ENCODE measurements around the gene TTC19. TPM values are rescaled to one million over a fixed set of nuclear protein-coding genes. Genes with fewer than 3 reads are reported as not detected.

The TTC19 gene
- total and polyA plus RNA-seq, 5 experiments from 2014 or later: 31.6 to 39.6 (median 37.0) TPM

DNA sequence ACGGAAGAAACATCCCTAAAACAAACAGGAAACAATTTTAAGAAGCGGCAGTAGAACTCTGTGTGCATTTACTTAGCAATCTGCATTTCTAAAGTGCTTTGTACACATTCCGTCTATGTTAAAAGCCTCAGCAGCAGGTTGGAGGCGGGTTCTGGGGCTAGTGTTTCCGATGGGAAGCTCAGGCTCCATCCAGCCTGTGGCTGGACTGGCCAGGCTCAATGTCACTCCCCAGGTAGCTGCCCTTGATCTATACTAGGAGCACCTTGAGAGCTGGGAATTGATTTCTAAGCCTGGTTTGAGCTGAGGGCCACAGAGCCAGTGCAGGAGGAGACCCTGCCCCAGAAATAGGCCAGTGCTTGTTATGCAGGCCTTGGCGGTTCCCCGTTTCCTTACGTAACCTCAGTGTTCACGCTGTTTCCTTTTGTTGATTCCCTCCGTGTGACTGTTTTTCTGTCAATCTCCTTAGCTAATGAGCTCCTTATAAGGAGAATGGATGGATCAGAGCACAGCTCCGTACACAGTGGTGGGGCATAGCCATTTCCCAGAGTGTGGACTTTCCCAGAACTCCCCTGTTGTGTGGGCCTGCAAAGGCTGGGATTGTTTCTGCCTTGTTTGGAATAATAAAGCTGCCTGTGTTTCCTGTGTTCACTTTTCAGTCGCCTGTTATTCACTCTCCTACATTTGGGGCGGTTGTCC lies 33.3 kb upstream of the TTC19 start:
- DNase-seq (peak in 2 of 10 donors; percentile 23 to 27), ATAC-seq (peak; percentile 48 to 55)
- H3K4me3 Mint-ChIP-seq: peak overlapping the region; percentile 58 to 92 (median 75)

DNA sequence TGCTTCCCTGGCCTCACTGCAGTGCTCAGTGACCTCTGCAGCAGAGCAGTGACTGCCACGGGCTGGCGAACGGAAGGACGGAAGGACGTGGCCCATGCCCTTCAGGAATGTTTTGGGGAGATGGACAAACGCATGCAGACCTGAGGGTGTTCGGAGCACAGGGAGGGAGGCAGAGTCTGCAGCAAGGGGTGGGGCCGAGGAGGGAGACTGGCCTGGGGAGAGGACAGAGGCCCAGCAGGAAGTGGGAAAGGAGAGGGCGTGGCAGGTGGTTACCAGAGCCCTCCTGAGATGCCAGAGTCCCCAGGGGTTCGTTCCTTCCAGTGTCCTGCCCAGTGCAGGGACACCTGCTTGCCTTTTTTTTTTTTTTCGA lies 32.8 kb upstream of the TTC19 start:
- Mint-ChIP-seq H3K4me1 (peaks cover 15 to 46% (median 26%) of the 10 kb centered on the region in 4 donors), H3K27ac (peak overlapping the region; percentile 80 to 98 (median 92)), H3K36me3 (no peaks in the 10 kb centered on the region), H3K4me3 (peak overlapping the region; percentile 58 to 92 (median 75)), H3K9me3 (no peaks in the 10 kb centered on the region), H3K27me3 (peaks cover 0 to 6% (median 0%) of the 10 kb centered on the region in 5 donors)
- no peak for DNase-seq
- POLR2A ChIA-PET: interaction anchor here (0.9 to 1.5 kb wide), 2 partner anchors 21 to 32 kb away, joined by 3 to 10 read pairs; partner anchors contain the start of genes TTC19 and ZSWIM7
- ATAC-seq: peak in 1 of 2 donors; percentile 52

More for the DNA sequence above, 33.3 kb upstream of the TTC19 start:
- H3K36me3 Mint-ChIP-seq: no peaks in the 10 kb centered on the region
- no peaks in the 10 kb centered on the region for H3K9me3 Mint-ChIP-seq
- POLR2A ChIA-PET: interaction anchor here (0.9 to 1.5 kb wide), 2 partner anchors 21 to 33 kb away, joined by 3 to 10 read pairs; partner anchors contain the start of genes TTC19 and ZSWIM7
- H3K27ac Mint-ChIP-seq: peak overlapping the region; percentile 80 to 98 (median 92)
- peaks cover 0 to 6% (median 0%) of the 10 kb centered on the region in 5 donors for H3K27me3 Mint-ChIP-seq
- H3K4me1 Mint-ChIP-seq: peaks cover 15 to 46% (median 26%) of the 10 kb centered on the region in 4 donors

DNA sequence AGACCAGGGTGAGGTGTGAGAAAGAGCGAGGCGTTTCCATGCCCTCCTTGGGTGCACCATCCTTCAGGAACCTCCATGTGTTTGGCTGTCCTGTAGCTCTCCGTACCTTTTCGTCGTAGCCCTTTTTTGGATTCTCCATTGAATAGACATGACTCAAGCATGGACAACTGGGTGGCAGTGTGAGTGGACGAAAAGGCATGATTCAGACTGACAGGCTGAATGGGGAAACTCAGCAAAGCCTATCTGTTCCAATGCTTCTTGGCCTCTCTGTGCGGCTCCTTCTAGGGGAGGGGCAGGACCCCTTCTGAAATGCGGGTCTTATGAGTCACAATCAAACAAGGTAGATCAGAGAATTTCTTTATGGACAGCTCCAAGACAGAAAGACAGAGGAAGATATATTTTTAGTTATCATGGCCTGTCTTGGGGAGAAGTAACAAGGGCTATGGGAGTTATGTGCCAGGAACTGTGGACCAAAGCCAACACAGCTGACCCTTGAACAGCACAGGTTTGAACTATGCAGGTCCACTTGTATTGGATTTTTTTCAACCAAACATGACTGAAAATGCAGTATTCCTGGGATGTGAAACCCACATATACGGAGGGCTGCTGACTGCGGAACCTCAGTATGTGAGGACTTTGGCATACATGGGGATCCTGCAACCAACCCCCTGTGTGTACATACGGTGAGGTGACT lies 31.8 kb upstream of the TTC19 start:
- POLR2A ChIA-PET: interaction anchor here (1.5 kb wide), 1 partner anchor 29 kb away, joined by 3 read pairs; no protein-coding TSS in a partner anchor
- ATAC-seq: no peak
- DNase-seq: no peak
- H3K9me3 Mint-ChIP-seq: no peaks in the 10 kb centered on the region
- no peaks in the 10 kb centered on the region for H3K36me3 Mint-ChIP-seq
- H3K27me3 Mint-ChIP-seq: peaks cover 0 to 6% (median 0%) of the 10 kb centered on the region in 5 donors
- peak overlapping the region in 5 of 10 donors; percentile 7 to 98 (median 89) for H3K27ac Mint-ChIP-seq
- H3K4me1 Mint-ChIP-seq: peaks cover 15 to 46% (median 27%) of the 10 kb centered on the region in 4 donors
- peak overlapping the region in 4 of 10 donors; percentile 3 to 82 (median 40) for H3K4me3 Mint-ChIP-seq

DNA sequence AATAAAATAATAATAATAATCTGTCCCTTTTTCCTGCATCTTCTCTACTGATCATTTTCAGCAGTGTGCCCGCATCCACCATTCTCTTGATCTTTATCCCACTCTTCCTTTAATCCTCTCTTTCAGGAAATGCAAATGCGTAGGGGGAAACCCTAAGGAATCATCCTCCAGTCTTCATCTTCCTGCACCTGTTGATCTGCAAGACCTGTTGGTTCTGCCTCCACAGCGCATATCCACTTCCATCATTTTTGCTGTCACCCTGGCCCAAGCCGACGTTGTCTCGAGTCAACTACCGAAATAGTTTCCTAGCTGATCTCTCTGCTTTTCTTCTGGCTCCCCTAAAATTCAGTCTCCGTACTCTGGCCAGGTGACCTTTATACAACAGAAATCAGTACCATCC lies 30.2 kb upstream of the TTC19 start:
- H3K9me3 Mint-ChIP-seq: no peaks in the 10 kb centered on the region
- DNase-seq (no peak), ATAC-seq (no peak)
- H3K4me3 Mint-ChIP-seq: no peak overlapping the region
- POLR2A ChIA-PET: no interaction called here
- H3K4me1 Mint-ChIP-seq: peaks cover 15 to 46% (median 28%) of the 10 kb centered on the region in 4 donors
- H3K27ac Mint-ChIP-seq: peak overlapping the region in 3 of 10 donors; percentile 19 to 53 (median 51)
- peaks cover 0 to 6% (median 0%) of the 10 kb centered on the region in 5 donors for H3K27me3 Mint-ChIP-seq
- H3K36me3 Mint-ChIP-seq: peaks cover 0 to 7% (median 0%) of the 10 kb centered on the region in 3 donors

DNA sequence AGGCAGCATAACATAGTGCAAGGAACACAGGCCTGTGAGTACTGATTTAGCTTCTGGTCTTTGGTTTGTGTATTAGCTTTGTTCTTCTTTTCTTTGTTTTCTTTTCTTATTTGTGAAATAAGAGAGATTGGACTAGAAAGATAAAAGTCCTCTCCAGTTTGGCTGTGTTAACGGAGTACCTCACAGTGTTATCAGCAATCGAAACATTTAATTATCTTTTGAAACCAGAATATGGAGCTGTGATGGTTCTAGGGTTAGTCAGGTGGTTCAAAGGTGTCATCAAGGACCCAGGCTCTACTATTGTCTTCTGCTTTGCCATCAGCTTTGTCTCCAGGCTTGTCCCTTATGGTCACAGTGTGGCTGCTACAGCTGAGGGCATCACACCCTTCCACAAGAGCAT lies 29.1 kb upstream of the TTC19 start:
- POLR2A ChIA-PET: interaction anchor here (0.5 kb wide), 1 partner anchor 58 kb away, joined by 3 read pairs; no protein-coding TSS in a partner anchor
- Mint-ChIP-seq H3K27me3 (peaks cover 0 to 6% (median 0%) of the 10 kb centered on the region in 5 donors), H3K4me1 (peaks cover 15 to 41% (median 24%) of the 10 kb centered on the region in 4 donors), H3K36me3 (peaks cover 0 to 16% (median 2%) of the 10 kb centered on the region in 3 donors), H3K9me3 (no peaks in the 10 kb centered on the region), H3K27ac (peak overlapping the region in 1 of 10 donors; percentile 59), H3K4me3 (no peak overlapping the region)
- DNase-seq (no peak), ATAC-seq (no peak)

DNA sequence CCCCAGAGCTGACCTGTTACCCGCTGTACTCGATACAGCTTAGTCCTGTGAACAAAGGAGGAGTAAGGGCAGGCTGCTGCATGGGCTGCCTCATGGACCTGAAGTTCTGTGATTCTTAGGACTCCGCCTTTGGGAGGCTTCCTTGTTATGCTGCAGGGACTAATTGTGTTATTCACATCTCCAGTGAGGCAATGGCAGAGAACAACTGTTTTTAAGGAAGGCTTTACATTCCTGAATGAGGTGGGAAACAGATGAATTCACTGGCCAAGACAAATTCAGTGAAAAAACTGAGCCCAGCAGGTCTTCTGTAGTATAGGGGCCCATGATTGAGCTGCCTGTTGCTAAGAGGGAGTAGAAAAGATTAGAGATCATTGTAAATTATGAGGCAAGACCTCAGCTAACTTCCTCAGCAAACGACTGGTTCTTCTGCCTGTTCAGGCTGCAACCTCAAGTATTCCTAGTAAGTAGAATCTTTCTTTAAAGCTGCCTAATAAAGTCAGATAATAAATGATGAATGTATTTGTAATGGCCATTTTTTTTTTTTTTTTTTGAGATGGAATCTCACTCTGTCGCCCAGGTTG lies 28.4 kb upstream of the TTC19 start:
- peaks cover 0 to 6% (median 0%) of the 10 kb centered on the region in 5 donors for H3K27me3 Mint-ChIP-seq
- no peak overlapping the region for H3K4me3 Mint-ChIP-seq
- peaks cover 10 to 34% (median 18%) of the 10 kb centered on the region in 4 donors for H3K4me1 Mint-ChIP-seq
- no peaks in the 10 kb centered on the region for H3K9me3 Mint-ChIP-seq
- no peak for ATAC-seq
- no peak for DNase-seq
- POLR2A ChIA-PET: interaction anchor here (0.6 kb wide), 1 partner anchor 35 kb away, joined by 3 read pairs; no protein-coding TSS in a partner anchor
- H3K36me3 Mint-ChIP-seq: peaks cover 0 to 17% (median 2%) of the 10 kb centered on the region in 3 donors
- H3K27ac Mint-ChIP-seq: no peak overlapping the region

DNA sequence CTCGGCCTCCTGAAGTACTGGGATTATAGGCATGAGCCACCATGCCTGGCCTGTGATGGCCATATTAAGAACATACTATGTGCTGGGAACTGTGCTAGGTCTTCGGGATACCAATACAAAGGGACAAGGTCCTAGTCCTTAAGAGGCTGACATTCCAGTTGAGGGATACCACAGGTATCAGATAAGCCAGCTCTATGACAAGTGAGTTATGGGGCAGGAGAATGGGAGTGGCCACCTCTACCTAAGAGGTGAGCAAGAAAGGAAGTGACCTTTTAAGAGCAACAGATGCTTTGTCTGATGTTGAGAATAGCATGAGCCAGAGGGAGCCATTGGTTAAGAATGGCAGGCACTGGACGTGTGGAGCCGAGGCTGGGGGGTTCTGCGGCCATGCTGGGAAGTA lies 27.7 kb upstream of the TTC19 start:
- Mint-ChIP-seq H3K27me3 (peaks cover 0 to 6% (median 0%) of the 10 kb centered on the region in 5 donors), H3K36me3 (peaks cover 2 to 22% (median 3%) of the 10 kb centered on the region in 3 donors), H3K4me1 (peaks cover 3 to 27% (median 12%) of the 10 kb centered on the region in 4 donors), H3K4me3 (no peak overlapping the region), H3K27ac (peak overlapping the region in 3 of 10 donors; percentile 20 to 21 (median 21)), H3K9me3 (no peaks in the 10 kb centered on the region)
- DNase-seq (no peak), ATAC-seq (no peak)
- POLR2A ChIA-PET: no interaction called here

DNA sequence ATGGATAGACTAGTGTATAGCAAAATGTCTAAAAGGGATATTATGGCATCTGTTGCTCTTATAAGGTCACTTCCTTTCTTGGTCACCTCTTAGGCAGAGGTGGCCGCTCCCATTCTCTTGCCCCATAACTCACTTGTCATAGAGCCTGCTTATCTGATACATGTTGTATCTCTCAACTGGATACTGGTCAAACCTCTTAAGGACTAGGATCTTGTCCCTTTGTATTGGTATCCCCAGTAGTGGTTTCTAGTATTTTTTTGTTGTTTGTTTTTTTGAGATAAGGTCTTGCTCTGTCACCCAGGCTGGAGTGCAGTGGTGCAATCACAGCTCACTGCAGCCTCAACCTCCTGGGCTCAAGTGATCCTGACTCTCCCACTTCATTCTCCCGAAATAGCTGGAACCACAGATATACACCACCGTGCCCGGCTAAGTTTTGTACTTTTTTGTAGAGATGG lies 27.1 kb upstream of the TTC19 start:
- POLR2A ChIA-PET: no interaction called here
- DNase-seq: no peak
- no peaks in the 10 kb centered on the region for H3K9me3 Mint-ChIP-seq
- H3K36me3 Mint-ChIP-seq: peaks cover 4 to 28% (median 7%) of the 10 kb centered on the region in 3 donors
- H3K4me3 Mint-ChIP-seq: no peak overlapping the region
- peaks cover 0 to 6% (median 0%) of the 10 kb centered on the region in 5 donors for H3K27me3 Mint-ChIP-seq
- H3K27ac Mint-ChIP-seq: peak overlapping the region in 5 of 10 donors; percentile 21 to 61 (median 50)
- ATAC-seq: no peak
- peaks cover 3 to 21% (median 10%) of the 10 kb centered on the region in 4 donors for H3K4me1 Mint-ChIP-seq

DNA sequence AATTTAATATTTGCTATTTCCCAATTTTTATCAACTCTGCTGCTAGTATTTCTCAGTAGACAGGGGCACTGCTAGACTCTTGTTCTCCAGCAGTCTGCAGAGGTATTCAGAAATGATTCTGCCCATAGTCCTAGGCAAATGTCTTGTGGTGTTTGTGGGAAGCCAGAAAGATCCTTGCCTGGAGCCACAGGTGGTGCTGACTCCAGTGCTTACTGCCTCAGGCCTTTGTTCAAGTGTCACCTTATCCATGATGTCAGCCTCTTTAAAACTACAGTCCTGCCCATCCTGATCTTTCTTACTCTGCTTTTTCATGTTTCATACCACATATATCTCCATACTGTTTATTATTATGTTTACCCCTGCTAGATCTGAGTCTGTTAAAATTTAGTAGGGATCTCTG lies 26.6 kb upstream of the TTC19 start:
- Mint-ChIP-seq H3K4me1 (peaks cover 0 to 16% (median 7%) of the 10 kb centered on the region in 4 donors), H3K9me3 (no peaks in the 10 kb centered on the region), H3K27me3 (peaks cover 0 to 6% (median 0%) of the 10 kb centered on the region in 5 donors), H3K27ac (peak overlapping the region in 4 of 10 donors; percentile 21 to 50 (median 33)), H3K36me3 (peaks cover 4 to 33% (median 9%) of the 10 kb centered on the region in 3 donors), H3K4me3 (no peak overlapping the region)
- no peak for DNase-seq
- ATAC-seq: no peak
- POLR2A ChIA-PET: no interaction called here

DNA sequence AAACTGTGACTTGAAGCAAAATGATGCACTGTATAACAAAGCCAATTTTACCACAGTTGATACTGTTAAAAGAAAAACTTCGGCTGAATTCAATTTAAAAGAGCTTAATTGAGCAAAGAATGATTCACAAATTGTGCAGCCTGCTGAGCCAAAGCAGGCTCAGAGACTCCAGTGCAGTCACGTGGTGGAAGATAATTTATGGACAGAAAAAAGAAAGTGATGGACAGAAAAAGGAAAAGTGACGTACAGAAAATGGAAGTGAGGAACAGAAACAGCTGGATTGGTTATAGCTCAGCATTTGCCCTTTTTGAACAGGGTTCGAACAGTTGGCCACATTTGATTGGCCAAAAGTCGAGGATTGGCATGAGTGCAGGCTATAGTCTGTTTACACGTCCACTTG lies 25.8 kb upstream of the TTC19 start:
- DNase-seq (no peak), ATAC-seq (no peak)
- Mint-ChIP-seq H3K4me3 (no peak overlapping the region), H3K27me3 (peaks cover 0 to 6% (median 0%) of the 10 kb centered on the region in 5 donors), H3K27ac (peak overlapping the region in 2 of 10 donors; percentile 21 to 69), H3K4me1 (peaks cover 0 to 12% (median 7%) of the 10 kb centered on the region in 4 donors), H3K9me3 (no peaks in the 10 kb centered on the region), H3K36me3 (peaks cover 4 to 40% (median 11%) of the 10 kb centered on the region in 3 donors)
- POLR2A ChIA-PET: interaction anchor here (1.0 kb wide), 1 partner anchor 23 kb away, joined by 4 read pairs; no protein-coding TSS in a partner anchor

DNA sequence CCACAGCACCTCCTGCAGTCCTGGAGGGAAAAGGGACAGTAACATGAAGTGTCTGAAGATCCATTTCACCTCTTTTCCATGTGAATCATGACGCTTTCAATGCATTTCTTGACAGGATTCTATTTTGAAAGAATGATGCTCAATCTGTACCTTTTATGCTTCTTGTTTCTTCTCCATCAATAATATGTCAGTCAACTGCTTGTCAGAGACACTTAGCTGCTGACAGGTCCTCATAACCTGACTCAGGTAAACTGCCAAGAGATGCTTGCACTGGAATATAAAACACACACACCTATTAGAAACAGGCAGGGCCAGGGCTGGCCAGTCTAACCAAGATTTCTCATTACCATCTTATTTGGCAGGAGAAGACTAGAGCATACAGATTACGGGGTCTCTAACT lies 21.7 kb upstream of the TTC19 start:
- POLR2A ChIA-PET: interaction anchor here (1.5 kb wide), 1 partner anchor 13 kb away, joined by 3 read pairs; no protein-coding TSS in a partner anchor
- DNase-seq (no peak), ATAC-seq (no peak)
- H3K9me3 Mint-ChIP-seq: no peaks in the 10 kb centered on the region
- H3K27me3 Mint-ChIP-seq: no peaks in the 10 kb centered on the region
- no peak overlapping the region for H3K4me3 Mint-ChIP-seq
- H3K36me3 Mint-ChIP-seq: peaks cover 4 to 69% (median 21%) of the 10 kb centered on the region in 3 donors
- peaks cover 11 to 17% (median 13%) of the 10 kb centered on the region in 4 donors for H3K4me1 Mint-ChIP-seq
- peak overlapping the region in 2 of 10 donors; percentile 29 to 83 for H3K27ac Mint-ChIP-seq

DNA sequence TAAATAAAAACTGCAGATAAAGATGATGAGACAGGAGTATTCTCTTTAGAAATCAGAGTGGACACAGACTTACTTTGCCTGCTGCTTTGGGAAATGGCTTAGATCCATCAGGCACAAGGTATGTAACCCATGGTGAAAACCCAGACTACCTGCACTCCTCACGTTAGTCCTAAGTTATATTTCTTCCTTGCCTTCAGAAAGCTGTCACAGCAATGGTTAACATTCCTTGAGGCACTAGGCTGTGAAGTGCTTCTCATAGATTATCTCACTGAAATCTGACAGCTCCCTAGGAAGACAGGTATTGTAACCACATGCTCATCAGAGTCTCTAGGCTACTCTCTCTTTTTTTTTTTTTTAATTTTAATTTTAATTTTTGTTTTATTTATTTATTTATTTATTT lies 21.0 kb upstream of the TTC19 start:
- Mint-ChIP-seq H3K27me3 (no peaks in the 10 kb centered on the region), H3K4me3 (no peak overlapping the region), H3K36me3 (peaks cover 4 to 73% (median 21%) of the 10 kb centered on the region in 3 donors), H3K9me3 (no peaks in the 10 kb centered on the region), H3K27ac (no peak overlapping the region), H3K4me1 (peaks cover 10 to 17% (median 13%) of the 10 kb centered on the region in 4 donors)
- no peak for ATAC-seq
- POLR2A ChIA-PET: interaction anchor here (1.5 kb wide), 1 partner anchor 13 kb away, joined by 3 read pairs; no protein-coding TSS in a partner anchor
- DNase-seq: no peak
